ENCODE results near the gene OR2D2.

OR2D2 gene

DNA sequence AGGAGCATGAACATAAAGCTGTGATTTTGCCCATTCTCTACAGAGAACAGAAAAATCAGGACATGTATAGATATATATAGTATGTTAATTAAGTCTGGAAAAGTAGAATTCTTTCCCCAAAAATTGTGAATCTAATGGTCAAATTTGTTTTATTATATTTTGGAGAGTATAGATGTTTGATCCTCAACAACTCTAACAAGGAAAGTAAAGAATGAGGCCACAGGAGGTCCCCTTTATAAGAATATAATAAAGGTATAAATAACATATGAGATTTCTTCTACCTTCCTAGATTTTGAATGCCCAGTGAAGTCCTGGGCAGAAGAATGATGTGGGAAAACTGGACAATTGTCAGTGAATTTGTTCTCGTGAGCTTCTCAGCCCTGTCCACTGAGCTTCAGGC lies 16.0 kb downstream of the OR2D2 start, which contains the start of gene OR10A4:
OR10A4 (plus strand) TSS at position 301 of the 400 bp plus-strand sequence; CDS start at position 324, 23 bp downstream.
- Histone ChIP-seq H3K9me3 (ENCODE audit: severe bottlenecking) (no peaks in the 10 kb centered on the region), H3K27me3 (ENCODE audit: insufficient read depth, low read depth, severe bottlenecking) (no peaks in the 10 kb centered on the region), H3K4me3 (ENCODE audit: low read depth, low read length) (no peak within 1 kb of the TSS), H3K36me3 (no peaks in the 10 kb centered on the region), H3K27ac (no peak within 1 kb of the TSS)
- TF ChIP-seq CTCF (IDR thresholded peaks at IDR 0.05; ENCODE audit: low read depth, low read length): no peak
- no peak for DNase-seq

- DNase-seq: no peak
- no peak overlapping the region for H3K4me3 ChIP-seq (ENCODE audit: low read depth, low read length)
- H3K9me3 ChIP-seq (ENCODE audit: severe bottlenecking): no peaks in the 10 kb centered on the region
- TF ChIP-seq CTCF (IDR thresholded peaks at IDR 0.05; ENCODE audit: low read depth, low read length): no peak
- H3K27me3 ChIP-seq (ENCODE audit: insufficient read depth, low read depth, severe bottlenecking): no peaks in the 10 kb centered on the region
- H3K27ac ChIP-seq: no peak overlapping the region
- no peaks in the 10 kb centered on the region for H3K36me3 ChIP-seq
These were observed 16.5 kb downstream of the OR2D2 start for GRCh38 chr11:6875761-6876160.

GRCh38 chr11:6871278-6871677 lies 21.0 kb downstream of the OR2D2 start:
- no peak for TF ChIP-seq CTCF (IDR thresholded peaks at IDR 0.05; ENCODE audit: low read depth, low read length)
- Histone ChIP-seq H3K27ac (no peak overlapping the region), H3K36me3 (no peaks in the 10 kb centered on the region), H3K4me3 (ENCODE audit: low read depth, low read length) (no peak overlapping the region), H3K27me3 (ENCODE audit: insufficient read depth, low read depth, severe bottlenecking) (no peaks in the 10 kb centered on the region), H3K9me3 (ENCODE audit: severe bottlenecking) (no peaks in the 10 kb centered on the region)
- no peak for DNase-seq

DNA sequence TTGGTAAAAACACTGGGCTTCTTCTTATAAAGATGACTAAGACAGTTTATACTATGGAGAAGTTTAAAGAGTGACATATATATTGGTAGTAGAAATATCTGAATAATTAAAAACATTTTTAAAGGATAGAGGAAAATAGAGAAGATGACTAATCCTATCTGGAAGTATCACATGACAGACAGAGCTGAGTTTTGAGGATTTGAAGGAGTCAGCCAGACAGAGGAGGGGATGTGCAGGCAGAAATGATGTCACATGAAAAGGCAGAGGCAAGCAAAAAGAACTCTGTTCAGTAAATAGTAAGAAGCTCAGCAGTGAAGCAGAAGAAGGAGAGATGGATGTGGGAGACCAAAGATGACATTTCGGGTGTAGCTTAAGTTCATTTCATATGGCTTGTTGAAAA lies 27.9 kb downstream of the OR2D2 start:
- no peak for TF ChIP-seq CTCF (IDR thresholded peaks at IDR 0.05; ENCODE audit: low read depth, low read length)
- H3K36me3 ChIP-seq: no peaks in the 10 kb centered on the region
- H3K27me3 ChIP-seq (ENCODE audit: insufficient read depth, low read depth, severe bottlenecking): no peaks in the 10 kb centered on the region
- no peak for DNase-seq
- H3K4me3 ChIP-seq (ENCODE audit: low read depth, low read length): no peak overlapping the region
- H3K9me3 ChIP-seq (ENCODE audit: severe bottlenecking): no peaks in the 10 kb centered on the region
- H3K27ac ChIP-seq: no peak overlapping the region

GRCh38 chr11:6862961-6863360 lies 29.3 kb downstream of the OR2D2 start, which contains the start of gene OR10A2:
OR10A2 (plus strand) TSS chr11:6863057; CDS start chr11:6869755, 6,698 bp downstream.
- Histone ChIP-seq H3K36me3 (no peaks in the 10 kb centered on the region), H3K27ac (no peak within 1 kb of the TSS), H3K9me3 (ENCODE audit: severe bottlenecking) (no peaks in the 10 kb centered on the region), H3K4me3 (ENCODE audit: low read depth, low read length) (no peak within 1 kb of the TSS), H3K27me3 (ENCODE audit: insufficient read depth, low read depth, severe bottlenecking) (no peaks in the 10 kb centered on the region)
- DNase-seq: no peak
- TF ChIP-seq CTCF (IDR thresholded peaks at IDR 0.05; ENCODE audit: low read depth, low read length): no peak

- Histone ChIP-seq H3K27me3 (ENCODE audit: insufficient read depth, low read depth, severe bottlenecking) (no peaks in the 10 kb centered on the region), H3K27ac (no peak overlapping the region), H3K9me3 (ENCODE audit: severe bottlenecking) (no peaks in the 10 kb centered on the region), H3K36me3 (no peaks in the 10 kb centered on the region), H3K4me3 (ENCODE audit: low read depth, low read length) (no peak overlapping the region)
- no peak for TF ChIP-seq CTCF (IDR thresholded peaks at IDR 0.05; ENCODE audit: low read depth, low read length)
- no peak for DNase-seq
These were observed 35.4 kb downstream of the OR2D2 start for GRCh38 chr11:6856871-6857270.

Measured in WERI-Rb-1 (cell line).